HG02970 (cell line): ENCODE data around the gene PHYKPL.

Experiments used
- ATAC-seq: cut with Tn5 transposase; IDR thresholded peaks from one replicate; pipeline ENCODE4 v1.9.1; 2021; ENCODE audit warnings: mild to moderate bottlenecking, moderate library complexity, moderate number of reproducible peaks; ENCODE audit not compliant: unreplicated experiment, low FRiP score

PHYKPL gene

DNA sequence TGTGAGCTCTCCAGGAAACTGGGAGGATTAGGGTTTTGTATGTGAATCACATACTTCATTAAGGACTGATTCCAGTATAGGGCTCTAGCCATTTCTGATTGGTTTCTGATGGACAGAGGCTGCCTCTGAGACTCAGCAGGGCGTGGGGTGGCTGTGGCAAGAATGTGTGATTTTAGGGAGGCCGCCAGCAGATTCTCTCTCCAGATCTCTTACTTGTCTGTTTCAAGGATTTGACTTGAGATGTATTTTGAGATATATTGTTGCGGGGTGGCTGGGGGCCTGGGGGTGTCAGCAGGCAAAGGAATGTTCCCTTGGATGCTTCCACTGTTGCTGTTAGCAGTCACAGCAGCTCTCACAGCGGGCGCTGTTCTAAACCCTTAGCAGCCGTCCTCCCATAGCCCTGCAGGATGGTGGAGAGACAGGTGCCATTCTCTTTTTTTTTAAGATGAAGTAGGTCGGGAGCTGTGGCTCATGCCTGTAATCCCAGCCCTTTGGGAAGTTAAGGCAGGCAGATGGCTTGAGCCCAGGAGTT, 36.3 kb downstream of the PHYKPL start:
- no peak for ATAC-seq

DNA sequence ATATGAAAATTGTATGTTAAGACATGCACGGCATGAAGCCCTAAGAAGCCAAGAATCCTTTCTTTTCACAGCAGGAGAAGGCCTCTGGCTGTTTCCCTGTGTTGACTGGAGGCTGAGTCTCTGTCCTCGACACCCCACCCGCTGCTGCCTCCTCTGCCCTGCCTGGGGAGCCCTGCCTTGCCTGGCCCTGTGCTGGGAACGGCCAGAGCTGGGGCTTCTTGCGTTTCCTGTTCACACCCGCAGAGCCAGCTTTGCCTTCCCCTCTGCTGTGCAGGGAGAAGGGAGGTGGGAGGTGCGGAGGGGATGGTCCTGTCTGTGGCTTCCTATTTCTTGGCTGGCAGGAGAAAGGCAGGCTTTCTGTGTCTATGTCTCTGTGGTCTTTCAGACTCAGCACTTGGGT, 38.6 kb downstream of the PHYKPL start:
- ATAC-seq, result no peak

DNA sequence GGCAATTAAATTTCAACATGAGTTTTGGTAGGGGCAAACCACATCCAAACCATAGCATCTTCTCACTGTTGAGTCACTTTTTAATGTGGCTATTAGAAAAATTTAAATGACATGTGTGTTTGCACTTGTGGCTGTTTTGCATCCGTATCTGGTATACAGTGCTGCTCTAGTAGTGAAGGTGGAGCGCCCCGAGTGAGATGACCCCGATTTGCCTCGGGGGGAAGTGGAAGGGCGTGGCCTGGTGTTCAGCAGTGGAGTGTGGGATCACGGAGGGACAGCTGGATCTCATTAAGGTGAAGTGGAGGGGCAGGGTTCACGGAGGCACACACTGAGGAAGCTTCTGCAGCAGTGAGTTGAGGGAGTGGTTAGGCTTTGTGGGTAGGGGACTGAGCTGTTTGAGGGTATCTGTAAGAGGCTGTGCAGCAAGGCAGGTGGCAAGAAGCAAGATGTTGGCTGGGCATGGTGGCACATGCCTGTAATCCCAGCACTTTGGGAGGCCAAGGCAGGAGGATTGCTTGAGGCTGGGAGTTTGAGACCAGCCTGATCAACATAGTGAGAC, 39.3 kb downstream of the PHYKPL start:
- no peak for ATAC-seq

DNA sequence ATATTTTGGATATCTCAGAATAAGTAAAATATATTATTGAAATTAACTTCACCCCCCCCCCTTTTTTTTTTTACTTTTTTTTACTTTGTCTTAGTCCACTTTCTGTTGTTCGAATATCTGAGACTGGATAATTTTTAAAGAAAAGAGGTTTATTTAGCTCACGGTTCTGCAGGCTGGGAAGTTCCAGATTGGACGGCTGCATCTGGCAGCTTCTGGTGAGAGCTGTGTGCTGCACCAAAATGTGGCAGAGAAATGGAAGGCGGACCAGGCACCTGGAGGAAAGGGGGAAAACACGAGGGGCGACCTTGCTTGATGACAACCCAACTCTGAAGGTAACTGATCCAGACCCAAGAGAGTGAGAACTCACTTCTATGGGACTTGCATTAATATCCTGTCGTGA, 39.8 kb downstream of the PHYKPL start:
- ATAC-seq, result no peak

DNA sequence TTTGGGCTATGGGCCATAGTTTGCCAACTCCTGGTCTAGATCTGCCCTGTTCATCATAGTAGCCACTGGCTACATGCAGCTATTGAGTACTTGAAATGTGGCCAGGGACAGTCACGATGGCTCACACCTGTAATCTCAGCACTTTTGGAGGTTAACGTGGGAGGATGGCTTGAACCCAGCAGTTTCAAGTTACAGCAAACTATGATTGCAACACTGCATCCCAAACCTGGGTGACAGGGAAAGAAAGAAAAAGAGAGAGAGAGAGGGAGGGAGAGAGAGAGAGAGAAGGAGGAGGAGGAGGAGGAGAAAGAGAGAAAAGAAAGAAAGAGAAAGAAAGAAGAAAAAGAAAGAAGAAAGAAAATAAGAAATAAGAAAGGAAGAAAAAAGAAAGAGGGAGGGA, 40.4 kb downstream of the PHYKPL start:
- ATAC-seq, result no peak

DNA sequence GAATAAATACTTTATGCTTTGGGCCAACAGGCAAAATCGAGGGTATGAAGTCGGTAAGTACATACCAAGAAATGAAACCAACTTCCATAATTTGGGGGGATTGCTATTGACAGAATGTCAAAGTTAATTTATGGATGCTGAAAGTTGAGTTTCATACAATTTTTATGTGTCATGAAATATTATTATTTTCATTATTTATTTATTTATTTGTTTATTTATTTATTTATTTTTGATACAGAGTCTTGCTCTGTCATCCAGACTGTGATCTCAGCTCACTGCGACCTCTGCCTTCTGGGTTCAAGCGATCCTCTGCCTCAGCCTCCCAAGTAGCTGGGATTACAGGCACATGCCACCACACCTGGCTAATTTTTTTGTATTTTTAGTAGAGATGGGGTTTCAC, 40.9 kb downstream of the PHYKPL start:
- ATAC-seq, result no peak

DNA sequence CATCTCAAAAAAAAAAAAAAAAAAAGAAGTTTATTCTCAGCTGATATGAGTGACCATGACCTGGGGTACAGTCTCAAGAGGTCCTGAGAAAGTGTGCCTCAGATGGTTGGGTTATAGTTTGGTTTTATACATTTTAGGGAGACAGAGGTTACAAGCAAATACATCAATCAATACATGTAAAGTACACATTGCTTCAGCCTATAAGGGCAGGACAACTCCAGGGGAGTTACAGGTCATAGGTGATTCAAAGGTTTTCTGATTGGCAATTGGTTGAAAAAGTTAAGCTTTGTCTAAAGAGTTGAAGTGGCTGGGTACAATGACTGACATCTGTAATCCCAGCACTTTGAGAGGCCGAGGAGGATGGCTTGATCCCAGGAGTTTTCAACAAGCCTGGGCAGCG, 43.2 kb downstream of the PHYKPL start:
- ATAC-seq, result no peak

DNA sequence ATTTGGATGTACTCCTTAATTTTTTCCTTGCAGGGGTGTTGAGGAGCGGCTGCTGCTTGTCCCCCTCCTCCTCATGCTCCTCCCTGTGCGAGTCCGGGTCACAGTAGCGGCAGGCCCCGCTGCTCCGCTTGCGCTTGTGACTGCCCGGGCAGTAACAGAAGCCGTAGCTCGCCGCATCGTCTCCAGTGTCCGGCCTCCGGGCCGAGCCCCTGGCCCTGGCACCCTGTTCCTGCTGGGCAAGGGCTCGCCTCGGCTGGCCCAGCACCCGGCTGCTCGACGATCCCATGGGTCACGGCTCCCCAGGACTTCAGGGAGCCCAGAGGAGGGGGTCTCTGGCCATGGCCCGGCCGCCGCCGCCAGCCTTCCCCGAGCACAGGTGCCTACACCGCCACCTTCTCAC, 45.6 kb downstream of the PHYKPL start, which contains the start of gene GMCL2:
GMCL2 (minus strand) TSS at position 358 of the 400 bp plus-strand sequence; CDS start at position 286, 72 bp downstream.
- no peak for ATAC-seq

DNA sequence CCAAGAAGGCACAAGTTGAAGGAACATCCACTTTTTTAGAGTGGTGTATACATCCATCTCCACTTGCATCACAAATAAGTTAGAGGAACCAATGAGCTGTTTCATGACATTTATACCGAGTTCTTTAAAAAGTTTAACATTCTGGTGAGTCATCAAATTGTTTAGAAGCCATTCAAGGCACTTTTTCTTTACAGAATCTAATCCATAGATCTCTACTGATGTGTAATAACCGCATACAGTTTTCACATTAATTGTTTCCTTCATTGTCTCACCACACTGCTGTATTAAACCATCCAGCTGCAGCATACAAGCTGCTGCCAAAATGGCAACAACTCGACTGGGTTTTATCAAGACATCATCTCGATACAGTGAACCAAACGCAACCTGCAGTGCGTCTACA, 46.2 kb downstream of the PHYKPL start:
- ATAC-seq, result no peak

DNA sequence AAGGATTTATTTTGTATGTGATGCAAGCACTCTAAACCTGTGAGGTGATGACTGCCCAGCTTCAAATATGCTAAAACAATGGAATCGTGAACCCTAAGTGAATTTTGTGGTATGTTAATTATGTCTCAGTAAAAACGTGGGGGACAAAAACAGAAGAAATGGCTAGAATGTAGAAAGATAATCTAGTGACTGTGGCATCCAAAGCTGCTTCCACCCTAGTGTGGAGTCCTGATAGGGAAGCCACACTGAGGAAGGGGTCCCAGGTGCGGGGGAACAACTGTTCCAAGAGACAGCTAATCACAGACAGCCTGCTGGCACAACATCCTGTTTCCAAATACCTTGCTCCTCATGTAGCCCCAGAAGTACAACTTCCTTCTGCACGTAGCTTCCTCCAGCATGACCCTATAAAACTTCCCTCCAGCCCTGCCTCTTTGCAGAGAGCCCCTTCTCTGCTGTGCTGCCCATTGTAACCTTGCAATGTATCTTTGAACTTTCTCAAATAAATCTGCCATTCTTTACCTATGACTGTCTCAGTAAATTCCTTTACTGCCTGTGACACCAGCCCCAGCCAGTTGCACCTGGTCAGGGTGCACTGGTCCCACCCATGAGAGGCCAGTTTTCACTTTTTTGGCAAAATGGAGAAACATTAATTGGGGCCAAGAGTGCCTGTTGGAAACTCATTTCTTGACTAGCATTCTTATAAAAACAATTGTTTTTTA, 50.3 kb downstream of the PHYKPL start:
- no peak for ATAC-seq

DNA sequence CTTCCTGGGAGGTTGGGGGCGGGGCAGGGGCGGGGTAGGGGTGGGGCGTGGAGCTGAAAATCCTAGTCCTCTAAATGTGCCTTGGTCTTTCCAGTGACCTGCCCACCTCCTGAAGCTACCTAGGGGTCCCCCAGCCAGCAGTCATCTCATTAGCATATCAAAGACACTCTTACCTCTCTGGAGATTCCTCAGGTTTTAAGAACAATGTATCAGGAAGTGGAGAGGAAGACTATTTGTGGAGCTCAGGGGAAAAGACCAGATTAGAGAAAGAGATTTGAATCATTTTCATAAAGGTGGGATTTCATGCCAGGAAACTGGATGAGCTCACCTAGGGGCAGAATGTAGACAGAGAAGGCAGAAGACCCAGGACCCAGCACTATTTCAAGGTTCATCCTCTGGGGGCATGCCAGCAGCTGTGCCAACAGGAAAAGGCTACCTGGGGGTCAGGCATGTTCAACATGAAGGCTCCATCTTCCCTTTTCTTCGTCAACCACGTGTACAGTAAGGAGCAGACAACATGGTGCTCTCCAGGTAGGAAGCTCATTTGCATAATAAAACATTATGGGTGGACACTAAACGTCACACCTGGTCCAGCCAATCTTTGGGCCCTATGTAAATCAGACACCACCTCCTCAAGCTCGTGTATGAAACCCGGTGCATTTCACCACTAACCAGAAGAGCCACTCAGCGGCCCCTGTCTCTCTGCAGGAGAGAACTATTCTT, 52.3 kb downstream of the PHYKPL start:
- no peak for ATAC-seq

DNA sequence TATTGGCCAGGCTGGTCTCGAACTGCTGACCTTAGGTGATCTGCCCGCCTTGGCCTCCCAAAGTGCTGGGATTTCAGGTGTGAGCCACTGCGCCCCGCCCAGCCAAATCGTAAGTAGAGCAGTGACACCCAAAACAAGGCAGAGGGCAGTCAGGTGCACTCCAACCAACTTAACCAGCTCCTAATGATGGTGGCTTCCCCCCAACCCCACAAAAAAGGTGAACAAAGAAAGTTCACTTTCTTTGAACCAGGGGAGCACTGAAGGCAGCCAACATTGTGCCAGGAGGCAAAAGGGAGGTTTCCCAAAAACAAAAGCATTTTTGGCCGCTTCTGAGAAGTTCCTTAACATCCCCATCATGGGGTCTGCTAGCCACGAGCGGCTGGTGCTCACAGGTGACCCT, 55.0 kb downstream of the PHYKPL start:
- ATAC-seq, result no peak

DNA sequence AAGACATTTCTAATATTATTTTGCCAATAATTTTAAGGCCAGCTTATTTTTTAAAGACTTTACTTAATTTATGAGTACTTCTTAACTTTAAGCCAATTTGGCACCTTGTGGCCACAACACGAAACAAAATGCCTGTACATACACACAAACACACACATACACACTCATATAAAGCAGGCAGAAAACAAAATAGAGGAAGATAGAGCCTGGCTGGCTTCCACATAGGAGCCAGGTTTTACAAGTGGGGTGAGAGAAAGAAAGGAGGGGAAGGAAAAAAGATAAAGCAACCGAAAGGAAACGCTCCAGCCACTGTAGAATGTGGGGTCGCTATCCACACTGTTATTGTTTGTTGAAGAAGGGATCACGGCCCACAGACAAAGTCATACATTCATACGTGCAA, 55.8 kb downstream of the PHYKPL start:
- ATAC-seq, result no peak

DNA sequence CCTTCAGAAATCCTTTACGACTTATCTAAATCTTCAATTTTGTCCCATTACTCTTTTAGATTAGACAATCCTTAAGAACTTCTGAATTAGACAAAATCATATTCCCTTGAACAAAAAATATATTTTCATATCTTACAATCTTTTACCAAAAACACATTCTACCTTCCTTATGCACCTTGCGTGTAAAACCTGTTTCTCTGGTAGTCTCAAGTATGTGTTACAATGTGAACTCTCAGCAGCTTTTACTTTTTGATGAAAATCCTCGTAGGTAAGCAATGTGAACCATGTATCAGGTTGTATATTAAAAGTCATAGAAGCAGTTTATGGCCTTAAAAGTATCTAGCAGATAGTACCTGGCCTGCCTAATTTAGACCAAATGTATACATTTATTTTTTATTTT, 58.1 kb downstream of the PHYKPL start:
- ATAC-seq, result no peak

DNA sequence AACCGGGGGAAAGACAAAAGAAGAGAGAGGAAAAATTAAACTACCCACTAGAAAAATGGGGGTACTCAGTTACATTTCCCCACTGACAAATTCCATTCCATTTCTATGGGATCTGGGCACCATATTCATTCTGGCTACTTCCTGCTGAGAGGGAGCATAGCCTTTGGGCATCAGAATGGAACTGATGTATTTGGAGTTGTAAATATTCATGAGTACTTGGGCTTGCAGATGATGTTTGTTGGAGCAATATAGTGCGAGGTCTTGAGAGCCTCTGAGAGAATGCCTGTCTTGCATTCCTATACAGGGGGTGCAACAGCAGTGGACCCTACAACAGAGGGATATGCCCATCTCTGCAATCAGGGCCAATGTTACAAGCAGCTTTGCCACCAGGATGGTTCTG, 62.1 kb downstream of the PHYKPL start:
- no peak for ATAC-seq

DNA sequence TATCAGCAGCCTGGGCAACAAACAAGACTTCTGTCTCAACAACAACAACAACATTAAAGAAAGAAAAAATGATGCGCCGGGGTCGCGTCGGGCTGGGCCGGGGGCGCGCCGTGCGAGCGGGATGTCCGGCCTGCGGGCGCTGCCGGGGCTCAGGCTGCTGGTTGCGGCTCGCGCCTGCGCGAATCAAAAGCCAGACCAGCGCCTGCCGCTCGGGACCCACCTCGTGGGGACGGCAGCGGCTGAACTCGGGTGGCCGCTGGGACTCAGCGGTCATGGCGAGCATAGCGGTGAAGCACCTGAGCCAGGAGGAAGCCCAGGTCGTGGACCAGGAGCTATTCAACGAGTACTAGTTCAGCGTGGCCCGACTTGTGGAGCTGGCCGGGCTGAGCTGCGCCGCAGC, 67.0 kb downstream of the PHYKPL start:
- ATAC-seq, result no peak

DNA sequence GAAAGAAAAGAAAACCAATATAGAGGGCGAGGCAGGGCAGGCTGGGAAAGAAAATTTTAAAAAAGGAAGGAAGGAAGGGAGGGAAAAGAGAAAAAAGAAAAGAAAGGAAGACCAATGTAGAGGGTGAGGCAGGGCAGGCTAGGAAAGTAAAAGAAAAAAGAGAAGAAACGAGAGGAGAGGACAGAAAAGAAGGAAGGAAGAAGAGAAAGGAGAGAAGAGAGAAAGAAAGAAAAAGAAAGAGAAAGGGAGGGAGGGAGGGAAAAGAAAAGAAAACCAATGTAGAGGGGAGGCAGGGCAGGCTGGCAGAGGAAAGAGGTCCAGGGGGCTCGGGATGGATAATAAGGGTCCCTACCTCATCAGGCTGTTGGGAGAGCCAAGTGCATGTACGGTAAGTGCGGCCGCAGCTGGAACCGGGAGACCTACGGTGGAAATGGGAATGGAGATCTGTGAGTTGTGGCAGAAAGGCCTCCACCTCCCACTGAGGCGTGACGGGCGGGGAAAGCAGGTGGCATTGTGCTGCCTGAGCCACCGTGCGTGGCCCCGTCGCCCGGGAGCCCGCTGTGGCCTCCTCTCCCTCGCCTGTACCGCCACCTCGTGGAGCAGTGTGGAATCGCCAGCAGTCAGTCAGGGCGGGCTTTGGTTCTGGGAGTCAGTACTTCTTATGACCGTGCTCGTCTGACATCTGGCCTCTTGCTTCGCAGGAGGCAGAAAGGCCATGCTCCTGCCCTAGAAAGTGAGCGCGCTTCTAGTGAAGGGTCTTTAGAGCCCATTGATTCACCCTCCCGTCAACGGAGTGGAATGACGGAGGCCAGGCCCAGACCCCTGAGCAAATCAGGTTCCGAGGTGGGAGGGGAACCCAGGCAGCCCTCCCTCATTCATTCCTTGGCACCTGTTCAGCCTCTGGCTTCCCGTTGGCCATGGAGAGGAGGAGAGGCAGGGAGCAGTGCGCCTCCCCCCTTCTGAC, 68.5 kb downstream of the PHYKPL start:
- peak; percentile 80 for ATAC-seq

DNA sequence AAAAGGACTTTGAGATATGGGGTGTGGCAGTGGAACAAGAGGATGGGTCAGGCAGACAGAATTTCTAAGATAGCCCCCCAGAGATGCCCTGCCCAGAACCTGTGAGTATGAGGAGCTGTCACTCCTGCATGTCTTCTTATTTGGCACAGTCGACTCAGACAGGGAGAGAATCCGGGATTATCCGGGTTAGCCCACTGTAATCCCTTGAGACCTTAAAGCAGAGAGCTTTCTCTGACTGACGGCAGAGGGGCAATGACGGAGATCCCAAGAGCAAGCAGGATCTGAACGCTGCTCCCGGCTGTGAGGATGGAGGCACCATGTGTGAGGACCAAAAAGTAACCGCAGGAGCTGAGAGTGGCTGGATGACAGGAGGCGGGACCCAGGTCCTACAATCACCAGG, 70.1 kb downstream of the PHYKPL start:
- no peak for ATAC-seq

DNA sequence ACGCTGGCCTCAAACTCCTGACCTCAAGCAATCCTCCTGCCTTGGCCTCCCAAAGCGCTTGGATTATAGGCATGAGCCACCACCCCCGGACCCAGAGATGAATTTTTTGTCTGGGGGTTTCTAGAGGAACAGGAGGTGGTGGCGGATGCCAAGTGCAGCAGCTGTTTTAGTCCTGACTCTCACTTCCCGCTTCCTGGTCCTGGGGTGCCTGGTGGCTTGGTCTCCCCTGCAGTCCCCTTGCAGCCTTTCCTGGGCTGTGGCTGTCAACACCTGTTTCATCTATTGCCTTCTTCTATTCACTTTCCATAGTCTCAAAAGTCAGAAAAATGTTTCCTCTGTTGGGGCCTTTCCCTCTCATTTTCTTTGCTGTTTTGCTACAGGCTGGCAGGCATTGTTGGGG, 72.4 kb downstream of the PHYKPL start:
- no peak for ATAC-seq
